ENCODE data around the gene KCNH5. TPM values are rescaled to one million over a fixed set of nuclear protein-coding genes. Genes with fewer than 3 reads are reported as not detected.

Gene KCNH5
- polyA plus RNA-seq, 1 of the 3 experiments (the other 2 are of a cell fraction): not detected

DNA sequence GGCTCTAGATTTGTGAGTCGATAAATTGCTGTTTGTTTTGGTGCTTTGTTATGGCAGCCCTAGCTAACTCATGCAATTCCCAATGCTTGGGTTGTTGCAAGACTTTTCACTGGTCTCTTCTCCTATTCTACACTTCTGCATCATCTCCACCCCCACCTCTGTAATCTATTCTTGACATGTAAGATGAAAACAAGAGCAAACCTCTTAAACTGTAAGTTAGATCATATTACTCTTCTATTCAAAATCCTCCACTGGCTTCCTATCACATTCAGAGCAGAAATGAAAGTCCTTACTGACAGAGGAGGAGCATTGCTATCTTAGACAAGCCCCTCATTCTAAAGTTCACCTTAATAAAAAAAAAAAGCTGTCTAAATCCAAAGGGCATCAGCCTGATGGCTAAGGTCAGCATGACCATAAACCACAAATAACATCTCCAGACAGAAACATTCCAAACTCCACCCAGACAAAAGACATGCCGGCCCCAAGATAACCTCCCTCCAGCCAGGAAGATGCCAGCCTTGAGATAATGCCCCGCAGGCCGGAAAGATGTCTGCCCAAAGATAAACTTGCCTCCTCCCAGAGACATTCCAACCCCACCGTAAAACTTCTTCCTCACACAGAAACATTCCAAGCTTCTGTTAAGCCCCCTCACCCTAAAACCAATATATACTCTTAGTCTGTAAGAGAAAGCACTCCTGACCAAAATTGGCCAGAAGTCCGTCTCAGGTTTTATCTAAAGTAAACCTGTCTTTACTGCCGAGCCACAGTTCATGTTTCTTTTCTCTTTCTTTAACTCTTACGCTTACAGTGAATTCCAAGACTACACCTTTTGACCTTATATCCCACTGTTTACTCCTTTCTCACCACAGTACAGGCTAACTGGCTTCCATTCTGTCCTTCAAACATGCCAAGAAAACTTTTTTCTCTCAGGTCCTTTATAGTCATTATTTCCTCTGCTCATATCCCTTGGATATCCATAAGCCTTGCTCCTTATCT, 308.9 kb downstream of the KCNH5 start:
- Histone ChIP-seq H3F3A (replicated peaks; ENCODE audit: insufficient read depth) (no peaks in the 10 kb centered on the region), H3K4me3 (ENCODE audit: low read depth in 2 of 2, low read length in 1 of 2) (no peak overlapping the region), H2AFZ (ENCODE audit: low read depth) (no peak overlapping the region), H3K9me2 (no peaks in the 10 kb centered on the region), H3K36me3 (replicated peaks in 1 of 2; ENCODE audit: control insufficient read depth in 1 of 2, insufficient read depth in 2 of 2, low read length in 1 of 2) (no peaks in the 10 kb centered on the region), H3K4me2 (no peak overlapping the region), H3K9ac (no peak overlapping the region), H3K79me2 (ENCODE audit: insufficient read depth) (no peaks in the 10 kb centered on the region), H3K27ac (ENCODE audit: low read depth in 2 of 2, low read length in 1 of 2) (no peak overlapping the region), H4K20me1 (ENCODE audit: insufficient read depth) (no peaks in the 10 kb centered on the region), H3K4me1 (ENCODE audit: control insufficient read depth in 1 of 2, insufficient read depth in 2 of 2, low read depth in 1 of 2, low read length in 1 of 2) (no peaks in the 10 kb centered on the region), H3K9me3 (no peaks in the 10 kb centered on the region), H3K27me3 (ENCODE audit: insufficient read depth) (no peaks in the 10 kb centered on the region)
- DNase-seq: no peak
- POLR2A ChIA-PET: no interaction called here
- TF ChIP-seq SIN3A (IDR thresholded peaks at IDR 0.05; ENCODE audit: borderline replicate concordance, low read depth, low read length) (no peak), MEF2A (IDR thresholded peaks at IDR 0.05; ENCODE audit: borderline replicate concordance, low read depth) (no peak)
- TF ChIP-seq, protein P1, sequence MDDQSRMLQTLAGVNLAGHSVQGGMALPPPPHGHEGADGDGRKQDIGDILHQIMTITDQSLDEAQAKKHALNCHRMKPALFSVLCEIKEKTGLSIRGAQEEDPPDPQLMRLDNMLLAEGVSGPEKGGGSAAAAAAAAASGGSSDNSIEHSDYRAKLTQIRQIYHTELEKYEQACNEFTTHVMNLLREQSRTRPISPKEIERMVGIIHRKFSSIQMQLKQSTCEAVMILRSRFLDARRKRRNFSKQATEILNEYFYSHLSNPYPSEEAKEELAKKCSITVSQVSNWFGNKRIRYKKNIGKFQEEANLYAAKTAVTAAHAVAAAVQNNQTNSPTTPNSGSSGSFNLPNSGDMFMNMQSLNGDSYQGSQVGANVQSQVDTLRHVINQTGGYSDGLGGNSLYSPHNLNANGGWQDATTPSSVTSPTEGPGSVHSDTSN (IDR thresholded peaks at IDR 0.05): no peak
- WGBS (ENCODE audit: low lambda C conversion rate): 41% methylated on average over 8 of the region's 8 CpGs
- CTCF ChIA-PET: no interaction called here

DNA sequence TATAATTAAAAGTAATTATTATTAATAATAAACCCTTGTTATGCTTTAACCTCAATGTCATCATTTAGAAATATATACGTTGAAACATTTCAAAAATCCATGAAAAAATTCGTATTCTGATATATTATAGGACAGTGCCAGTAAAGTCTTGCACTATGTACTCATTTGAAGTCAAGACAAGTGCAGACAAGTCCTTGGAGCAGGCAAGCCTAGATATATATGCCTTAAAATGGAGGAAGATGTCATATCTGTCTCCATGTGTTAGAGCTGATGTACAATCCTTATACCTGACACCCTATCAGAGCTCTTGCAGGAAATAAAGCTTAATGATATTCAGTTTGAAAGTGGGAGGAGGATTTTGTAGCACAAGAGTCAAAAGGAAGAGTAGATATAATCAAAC, 310.4 kb downstream of the KCNH5 start:
- Histone ChIP-seq H3K27ac (ENCODE audit: low read depth in 2 of 2, low read length in 1 of 2) (no peak overlapping the region), H3K27me3 (ENCODE audit: insufficient read depth) (no peaks in the 10 kb centered on the region), H3F3A (replicated peaks; ENCODE audit: insufficient read depth) (no peaks in the 10 kb centered on the region), H3K4me2 (no peak overlapping the region), H2AFZ (ENCODE audit: low read depth) (no peak overlapping the region), H3K4me1 (ENCODE audit: control insufficient read depth in 1 of 2, insufficient read depth in 2 of 2, low read depth in 1 of 2, low read length in 1 of 2) (no peaks in the 10 kb centered on the region), H3K79me2 (ENCODE audit: insufficient read depth) (no peaks in the 10 kb centered on the region), H3K9ac (no peak overlapping the region), H3K36me3 (replicated peaks in 1 of 2; ENCODE audit: control insufficient read depth in 1 of 2, insufficient read depth in 2 of 2, low read length in 1 of 2) (no peaks in the 10 kb centered on the region), H3K9me2 (no peaks in the 10 kb centered on the region), H3K4me3 (ENCODE audit: low read depth in 2 of 2, low read length in 1 of 2) (no peak overlapping the region), H3K9me3 (no peaks in the 10 kb centered on the region), H4K20me1 (ENCODE audit: insufficient read depth) (no peaks in the 10 kb centered on the region)
- TF ChIP-seq EZH2phosphoT487 (IDR thresholded peaks at IDR 0.05; ENCODE audit: borderline replicate concordance, low read depth) (no peak), SMC3 (IDR thresholded peaks at IDR 0.05; ENCODE audit: low read depth, low read length) (no peak), POLR2AphosphoS5 (IDR thresholded peaks at IDR 0.05; ENCODE audit: low read depth, low read length) (no peak), SIN3A (IDR thresholded peaks at IDR 0.05; ENCODE audit: borderline replicate concordance, low read depth, low read length) (no peak), TEAD4 (IDR thresholded peaks at IDR 0.05; ENCODE audit: borderline replicate concordance, insufficient read depth) (no peak), ELF1 (IDR thresholded peaks at IDR 0.05) (no peak), MXI1 (IDR thresholded peaks at IDR 0.05; ENCODE audit: low read depth, low read length) (no peak), JUND (IDR thresholded peaks at IDR 0.05) (no peak), TAF1 (IDR thresholded peaks at IDR 0.05; ENCODE audit: borderline replicate concordance, low read depth, low read length) (no peak)
- TF ChIP-seq, protein P2, sequence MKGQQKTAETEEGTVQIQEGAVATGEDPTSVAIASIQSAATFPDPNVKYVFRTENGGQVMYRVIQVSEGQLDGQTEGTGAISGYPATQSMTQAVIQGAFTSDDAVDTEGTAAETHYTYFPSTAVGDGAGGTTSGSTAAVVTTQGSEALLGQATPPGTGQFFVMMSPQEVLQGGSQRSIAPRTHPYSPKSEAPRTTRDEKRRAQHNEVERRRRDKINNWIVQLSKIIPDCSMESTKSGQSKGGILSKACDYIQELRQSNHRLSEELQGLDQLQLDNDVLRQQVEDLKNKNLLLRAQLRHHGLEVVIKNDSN (IDR thresholded peaks at IDR 0.05; ENCODE audit: borderline replicate concordance, low read depth): no peak
- TF ChIP-seq, protein P3, sequence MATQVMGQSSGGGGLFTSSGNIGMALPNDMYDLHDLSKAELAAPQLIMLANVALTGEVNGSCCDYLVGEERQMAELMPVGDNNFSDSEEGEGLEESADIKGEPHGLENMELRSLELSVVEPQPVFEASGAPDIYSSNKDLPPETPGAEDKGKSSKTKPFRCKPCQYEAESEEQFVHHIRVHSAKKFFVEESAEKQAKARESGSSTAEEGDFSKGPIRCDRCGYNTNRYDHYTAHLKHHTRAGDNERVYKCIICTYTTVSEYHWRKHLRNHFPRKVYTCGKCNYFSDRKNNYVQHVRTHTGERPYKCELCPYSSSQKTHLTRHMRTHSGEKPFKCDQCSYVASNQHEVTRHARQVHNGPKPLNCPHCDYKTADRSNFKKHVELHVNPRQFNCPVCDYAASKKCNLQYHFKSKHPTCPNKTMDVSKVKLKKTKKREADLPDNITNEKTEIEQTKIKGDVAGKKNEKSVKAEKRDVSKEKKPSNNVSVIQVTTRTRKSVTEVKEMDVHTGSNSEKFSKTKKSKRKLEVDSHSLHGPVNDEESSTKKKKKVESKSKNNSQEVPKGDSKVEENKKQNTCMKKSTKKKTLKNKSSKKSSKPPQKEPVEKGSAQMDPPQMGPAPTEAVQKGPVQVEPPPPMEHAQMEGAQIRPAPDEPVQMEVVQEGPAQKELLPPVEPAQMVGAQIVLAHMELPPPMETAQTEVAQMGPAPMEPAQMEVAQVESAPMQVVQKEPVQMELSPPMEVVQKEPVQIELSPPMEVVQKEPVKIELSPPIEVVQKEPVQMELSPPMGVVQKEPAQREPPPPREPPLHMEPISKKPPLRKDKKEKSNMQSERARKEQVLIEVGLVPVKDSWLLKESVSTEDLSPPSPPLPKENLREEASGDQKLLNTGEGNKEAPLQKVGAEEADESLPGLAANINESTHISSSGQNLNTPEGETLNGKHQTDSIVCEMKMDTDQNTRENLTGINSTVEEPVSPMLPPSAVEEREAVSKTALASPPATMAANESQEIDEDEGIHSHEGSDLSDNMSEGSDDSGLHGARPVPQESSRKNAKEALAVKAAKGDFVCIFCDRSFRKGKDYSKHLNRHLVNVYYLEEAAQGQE (IDR thresholded peaks at IDR 0.05; ENCODE audit: low read depth, low read length): no peak
- ChIA-PET POLR2A (no interaction called here), CTCF (interaction anchor here (0.6 kb wide), 1 partner anchor 574 kb away, joined by 3 read pairs; no protein-coding TSS in a partner anchor)
- DNase-seq: no peak
- 16% methylated on average over 2 of the region's 2 CpGs for WGBS (ENCODE audit: low lambda C conversion rate)

Data from SK-N-SH (cell line).